GM12872 (cell line): Measurements from ENCODE around the gene CDK14.

ENCODE experiments used
- CTCF ChIP-seq: IDR thresholded peaks from 3 replicates; pipeline ENCODE4 v1.5.1; 2011; ENCODE audit warnings: low read depth, mild to moderate bottlenecking, low read length, moderate library complexity; ENCODE audit not compliant: insufficient read depth

Gene CDK14

GRCh38 chr7:90850066-90850465, 253.9 kb downstream of the CDK14 start:
- no peak for TF ChIP-seq CTCF

GRCh38 chr7:90850471-90850870, 254.3 kb downstream of the CDK14 start:
- TF ChIP-seq CTCF = no peak

GRCh38 chr7:90853205-90853604, 257.1 kb downstream of the CDK14 start:
- TF ChIP-seq CTCF = no peak

GRCh38 chr7:90856351-90857070, 260.4 kb downstream of the CDK14 start:
- no peak for TF ChIP-seq CTCF

- TF ChIP-seq CTCF = no peak
These were observed 261.5 kb downstream of the CDK14 start for GRCh38 chr7:90857603-90858002.

- no peak for TF ChIP-seq CTCF
These were observed 262.4 kb downstream of the CDK14 start for GRCh38 chr7:90858546-90858945.

GRCh38 chr7:90859521-90859920, 263.4 kb downstream of the CDK14 start:
- no peak for TF ChIP-seq CTCF

- no peak for TF ChIP-seq CTCF
These were observed 268.0 kb downstream of the CDK14 start for GRCh38 chr7:90864088-90864487.
